Stimulated activated CD8-positive, alpha-beta memory T cell treated with anti-CD3 and anti-CD28 coated beads, Interleukin-4, amount 100 ng/mL, for 1 hour (primary cell): Measurements from ENCODE around the gene CAPN12.

Experiments
- DNase-seq, 2 donors: peaks; one replicate each; pipeline ENCODE4 v3.0.0-alpha.2; 2020; ENCODE audit warnings: low read depth in 2 of 2, low spot score in 1 of 2

The CAPN12 gene

DNA sequence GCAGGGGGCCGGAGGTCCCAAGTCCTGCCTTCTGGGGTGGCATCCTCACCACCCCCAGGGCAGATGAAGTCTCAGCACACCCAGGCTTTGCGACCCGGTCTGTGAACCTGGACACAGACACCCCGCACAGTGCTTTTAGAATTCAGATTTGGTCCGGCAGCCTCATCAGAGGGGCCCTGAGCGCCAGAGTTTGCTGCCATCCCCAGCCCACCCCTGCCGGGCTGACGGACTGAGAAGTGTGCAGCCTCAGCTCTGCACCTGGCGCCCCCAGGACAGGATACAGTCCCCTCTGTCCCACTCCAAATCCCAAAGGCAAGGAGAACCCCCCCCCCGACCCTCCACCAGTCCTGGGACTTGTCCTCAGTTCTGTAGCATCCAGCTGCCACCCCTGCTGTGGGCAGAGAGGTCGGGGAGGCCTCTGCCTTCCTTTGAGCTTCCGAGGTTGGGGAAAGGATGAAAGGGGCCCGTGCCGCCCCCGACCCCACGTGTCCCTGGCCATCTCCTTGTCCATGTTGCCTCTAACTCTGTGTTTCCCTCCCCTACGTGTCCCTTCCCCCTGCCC is 16.9 kb downstream of the CAPN12 start:
- DNase-seq = no peak

DNA sequence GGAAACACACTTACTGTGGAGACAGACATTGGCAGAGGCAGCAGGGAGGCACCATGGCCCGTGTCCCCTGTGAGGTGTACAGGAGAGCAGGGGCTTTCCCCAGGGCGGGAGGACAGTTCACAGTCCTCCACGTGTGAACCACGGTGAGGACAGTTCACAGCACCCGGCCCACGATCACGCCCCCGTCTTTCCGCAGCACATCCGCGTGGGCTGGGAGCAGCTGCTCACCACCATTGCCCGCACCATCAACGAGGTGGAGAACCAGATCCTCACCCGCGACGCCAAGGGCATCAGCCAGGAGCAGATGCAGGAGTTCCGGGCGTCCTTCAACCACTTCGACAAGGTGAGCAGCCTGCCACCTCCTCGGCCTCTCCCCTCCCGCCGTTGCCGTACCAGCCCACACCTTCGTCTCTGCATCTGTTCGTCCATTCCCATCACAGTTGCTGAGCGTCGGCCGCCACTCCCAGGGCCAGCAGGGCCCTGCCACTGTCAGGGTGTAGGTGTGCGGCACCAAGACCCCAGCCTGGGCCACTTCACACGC is 17.4 kb downstream of the CAPN12 start:
- DNase-seq = no peak

- no peak for DNase-seq
These were observed 18.0 kb downstream of the CAPN12 start for GRCh38 chr19:38726284-38726673.

DNA sequence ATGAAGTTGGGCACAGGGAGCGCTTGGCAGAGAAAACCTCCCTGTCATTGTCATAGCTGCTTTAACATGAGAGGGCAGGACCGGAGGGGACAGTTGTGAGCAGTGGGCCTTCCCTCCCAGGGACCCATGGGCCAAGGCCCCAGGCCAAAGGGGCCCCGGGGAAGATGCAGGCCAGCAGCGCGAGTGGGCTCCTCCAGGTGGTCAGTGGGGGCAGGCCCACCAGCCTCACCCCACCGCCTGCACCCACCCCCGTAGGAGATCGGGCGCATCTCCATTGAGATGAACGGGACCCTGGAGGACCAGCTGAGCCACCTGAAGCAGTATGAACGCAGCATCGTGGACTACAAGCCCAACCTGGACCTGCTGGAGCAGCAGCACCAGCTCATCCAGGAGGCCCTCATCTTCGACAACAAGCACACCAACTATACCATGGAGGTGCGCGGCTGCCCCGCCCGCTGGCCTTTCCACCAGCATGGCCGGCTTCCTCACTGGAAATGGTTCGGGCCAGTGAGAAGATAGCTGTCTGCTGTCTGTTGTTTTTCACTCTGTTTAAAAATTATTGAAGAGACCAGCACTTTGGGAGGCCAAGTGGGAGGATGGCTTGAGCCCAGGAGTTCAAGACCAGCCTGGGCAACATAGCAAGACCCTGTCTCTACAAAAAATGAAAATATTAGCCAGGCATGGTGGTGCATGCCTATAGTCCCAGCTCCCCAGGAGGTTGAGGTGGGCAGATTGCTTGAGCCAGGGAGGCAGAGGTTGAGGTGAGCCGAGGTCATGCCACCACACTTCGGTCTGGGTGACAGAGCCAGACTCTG is 18.6 kb downstream of the CAPN12 start:
- no peak for DNase-seq

DNA sequence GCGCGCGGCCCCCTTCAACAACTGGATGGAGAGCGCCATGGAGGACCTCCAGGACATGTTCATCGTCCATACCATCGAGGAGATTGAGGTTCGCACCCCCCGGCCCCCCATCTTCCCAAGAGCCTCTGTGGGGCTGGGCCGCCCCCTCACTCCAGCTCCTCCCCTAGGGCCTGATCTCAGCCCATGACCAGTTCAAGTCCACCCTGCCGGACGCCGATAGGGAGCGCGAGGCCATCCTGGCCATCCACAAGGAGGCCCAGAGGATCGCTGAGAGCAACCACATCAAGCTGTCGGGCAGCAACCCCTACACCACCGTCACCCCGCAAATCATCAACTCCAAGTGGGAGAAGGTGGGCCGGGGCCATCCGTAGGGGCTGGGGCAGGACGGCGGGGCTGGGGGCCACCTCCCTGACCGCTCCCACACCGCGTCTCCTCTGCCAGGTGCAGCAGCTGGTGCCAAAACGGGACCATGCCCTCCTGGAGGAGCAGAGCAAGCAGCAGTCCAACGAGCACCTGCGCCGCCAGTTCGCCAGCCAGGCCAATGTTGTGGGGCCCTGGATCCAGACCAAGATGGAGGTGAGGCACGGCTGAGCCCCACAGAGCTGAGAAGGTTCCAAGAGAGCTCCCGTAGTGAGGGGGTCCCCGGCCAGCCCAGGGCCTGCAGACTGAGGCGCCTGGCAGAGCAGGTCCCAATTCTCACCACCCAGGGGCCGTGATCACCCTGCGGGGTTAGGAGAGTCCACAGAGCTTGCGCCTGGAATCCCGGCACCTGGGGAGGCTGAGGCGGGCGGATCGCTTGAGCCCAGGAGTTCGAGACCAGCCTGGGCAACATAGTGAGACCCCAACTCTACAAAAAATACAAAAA is 20.1 kb downstream of the CAPN12 start:
- no peak for DNase-seq

DNA sequence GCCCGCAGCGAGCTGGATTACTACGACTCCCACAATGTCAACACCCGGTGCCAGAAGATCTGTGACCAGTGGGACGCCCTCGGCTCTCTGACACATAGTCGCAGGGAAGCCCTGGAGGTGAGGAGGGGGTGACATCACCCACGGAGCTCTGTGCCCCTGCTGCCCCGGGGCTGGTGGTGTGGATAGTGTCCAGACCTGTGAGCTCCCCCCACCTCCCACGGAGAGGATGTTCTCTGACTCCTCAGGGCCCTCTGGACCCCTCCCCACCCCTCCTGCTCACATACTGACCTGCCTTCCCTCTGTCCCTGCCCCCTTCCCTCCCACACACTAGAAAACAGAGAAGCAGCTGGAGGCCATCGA is 20.7 kb downstream of the CAPN12 start:
- no peak for DNase-seq

GRCh38 chr19:38722947-38723605 is 21.2 kb downstream of the CAPN12 start:
- DNase-seq = no peak

DNA sequence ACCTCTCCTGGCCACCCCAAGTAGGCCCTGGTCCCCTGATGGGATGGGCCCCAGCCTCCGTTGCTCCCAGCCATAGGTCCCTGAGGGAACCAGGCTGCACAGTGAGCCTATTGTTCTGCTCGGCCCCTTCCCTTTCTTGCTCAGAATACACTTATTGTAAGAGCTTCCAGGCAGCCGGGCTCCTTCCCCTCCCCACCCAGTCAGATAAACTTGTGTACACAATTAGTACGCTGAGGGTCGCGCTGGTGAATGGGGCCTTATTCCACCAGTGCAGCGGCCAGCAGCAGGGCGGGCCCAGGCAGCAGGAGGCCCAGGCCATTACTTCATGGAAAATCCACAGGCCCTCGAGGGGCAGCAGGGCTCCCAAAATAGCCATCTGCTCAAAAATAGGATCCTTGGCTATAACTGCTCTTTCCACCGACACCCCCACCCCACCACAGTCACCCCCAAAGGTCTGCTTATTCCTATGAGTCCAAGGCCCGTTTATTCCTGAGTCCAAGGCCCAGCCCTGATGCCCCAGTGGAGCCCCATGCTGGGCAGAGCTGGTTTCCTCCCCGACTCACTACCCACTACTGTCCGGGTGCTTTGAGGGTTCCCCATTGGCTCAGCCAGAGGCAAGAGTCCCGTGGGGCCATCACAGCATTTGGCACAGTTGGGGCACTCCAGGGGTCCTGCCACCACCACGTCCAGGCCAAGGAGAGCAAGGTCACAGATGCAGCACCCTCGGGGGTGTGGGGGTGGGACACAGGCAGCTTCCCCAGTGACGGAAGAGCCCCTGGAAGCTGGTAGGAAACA is 22.1 kb downstream of the CAPN12 start:
- DNase-seq = no peak

- no peak for DNase-seq
These were observed 22.8 kb downstream of the CAPN12 start for GRCh38 chr19:38721496-38721895.

DNA sequence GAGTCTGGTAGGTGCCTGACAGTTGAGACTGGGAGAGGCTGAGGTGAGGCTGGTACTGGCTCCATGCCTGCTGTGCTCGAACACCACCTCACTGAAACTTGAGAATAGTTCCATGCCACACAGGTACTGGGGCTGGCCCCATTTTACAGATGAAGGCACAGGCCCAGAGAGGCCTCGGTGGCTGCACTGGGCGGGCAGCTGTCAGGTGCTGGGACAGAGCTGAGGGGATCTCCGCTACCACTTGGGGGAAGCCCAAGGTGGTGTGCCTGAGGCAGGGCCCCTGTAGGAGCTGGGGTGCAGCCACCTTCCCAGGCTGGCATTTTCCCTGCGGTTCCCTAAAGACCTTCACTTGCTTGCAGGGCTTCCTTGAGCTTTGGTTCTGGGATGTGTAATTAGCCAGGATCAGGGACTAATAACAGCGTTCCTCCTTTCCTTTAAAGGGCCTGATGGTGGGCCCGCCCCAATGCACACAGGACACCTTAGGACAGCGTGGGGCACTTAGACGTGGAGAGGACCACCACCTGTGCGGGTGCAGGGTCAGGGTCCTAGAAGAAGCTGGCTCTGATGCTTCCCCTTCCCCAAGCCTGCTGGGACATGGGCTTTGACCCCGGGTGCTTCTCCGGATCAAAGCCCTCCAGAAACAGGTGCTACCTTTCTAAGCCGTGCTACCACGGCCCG is 23.6 kb downstream of the CAPN12 start:
- no peak for DNase-seq

DNA sequence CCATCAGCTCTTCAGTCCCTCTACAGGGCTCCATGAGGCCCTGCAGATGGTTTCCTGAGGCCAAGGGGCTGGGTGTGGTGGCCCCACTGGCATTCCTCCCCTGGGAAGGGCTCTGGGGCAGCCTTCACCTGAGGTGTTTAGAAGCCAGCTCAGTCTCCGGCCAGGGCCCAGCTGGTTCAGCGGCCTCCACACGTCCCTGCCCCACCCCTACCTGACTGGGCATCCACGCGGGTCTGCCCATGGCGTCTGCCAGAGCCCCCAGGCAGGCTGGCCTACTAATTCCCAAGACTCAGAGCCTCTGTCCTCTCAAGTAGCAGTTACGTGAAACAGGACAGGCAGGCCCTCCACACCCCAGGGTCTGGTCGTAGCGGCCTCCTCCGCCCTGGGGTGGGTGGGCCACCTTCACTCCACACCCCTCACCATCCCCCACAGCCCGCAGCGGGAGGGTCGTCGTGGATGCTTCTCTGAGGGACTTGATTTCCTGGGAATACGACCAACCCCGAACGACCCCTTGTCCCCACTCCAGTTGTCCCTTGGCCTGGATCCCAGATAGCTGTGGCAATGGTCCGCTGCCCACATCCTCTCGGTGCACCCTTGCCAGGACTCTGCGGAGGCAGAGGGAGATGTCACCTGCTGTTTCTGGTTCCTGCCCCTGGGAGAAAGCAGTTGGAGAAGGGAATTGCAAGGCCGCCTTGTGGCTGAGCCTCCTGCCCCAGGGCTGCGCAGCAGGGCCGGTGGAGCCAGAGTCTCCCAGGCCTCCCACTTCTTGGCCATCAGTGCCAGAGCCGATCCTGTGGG is 24.3 kb downstream of the CAPN12 start:
- no peak for DNase-seq

DNA sequence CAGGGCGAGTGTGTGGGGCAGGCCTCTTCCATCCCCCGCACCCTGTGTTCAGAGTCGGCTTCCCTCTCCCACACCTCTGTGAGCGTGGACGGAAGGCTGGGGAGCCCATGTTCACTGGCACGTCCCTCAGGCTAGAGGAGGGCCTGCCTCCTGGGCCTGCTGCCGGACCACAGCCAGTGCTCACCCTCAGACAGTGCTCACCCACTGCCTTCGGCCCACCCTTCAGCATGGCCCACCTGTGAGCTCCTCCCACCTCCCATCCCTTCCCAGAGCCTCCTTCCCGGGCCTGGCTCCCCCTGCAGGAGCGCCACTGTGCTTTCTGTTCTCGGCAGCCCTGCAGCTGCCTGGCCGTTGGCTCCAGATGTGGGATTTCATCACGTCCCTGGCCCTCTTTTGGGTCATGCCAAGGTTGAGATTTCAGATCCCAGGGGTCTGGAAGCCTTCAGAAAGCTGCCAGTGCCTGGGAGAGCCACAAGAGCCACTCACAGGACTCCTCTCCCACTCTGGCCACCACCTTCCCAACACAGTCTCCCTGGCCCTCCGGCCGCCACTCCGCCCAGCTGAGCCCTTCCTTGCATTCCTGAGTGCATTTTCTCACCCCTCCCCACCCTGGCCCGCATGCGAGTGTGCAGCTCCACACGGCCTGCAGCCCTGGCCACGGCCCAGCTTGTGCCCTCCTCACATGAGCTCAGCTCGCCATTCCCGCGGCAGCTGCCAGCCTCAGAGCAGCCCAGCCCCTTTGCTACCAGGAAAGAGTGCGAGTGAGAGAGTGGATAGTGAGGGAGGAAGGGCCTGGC is 25.3 kb downstream of the CAPN12 start:
- DNase-seq = no peak

GRCh38 chr19:38717855-38718254 is 26.4 kb downstream of the CAPN12 start:
- DNase-seq = no peak

DNA sequence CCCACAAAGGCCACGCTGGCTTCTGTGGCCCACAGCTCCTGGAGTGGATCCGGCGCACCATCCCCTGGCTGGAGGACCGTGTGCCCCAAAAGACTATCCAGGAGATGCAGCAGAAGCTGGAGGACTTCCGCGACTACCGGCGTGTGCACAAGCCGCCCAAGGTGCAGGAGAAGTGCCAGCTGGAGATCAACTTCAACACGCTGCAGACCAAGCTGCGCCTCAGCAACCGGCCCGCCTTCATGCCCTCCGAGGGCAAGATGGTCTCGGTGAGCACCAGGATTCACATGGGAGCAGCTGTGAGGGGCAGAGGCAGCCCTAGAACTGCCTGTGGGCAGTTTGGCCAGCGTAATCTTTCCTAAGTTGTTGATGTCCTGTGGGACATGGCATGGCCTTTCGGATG is 27.2 kb downstream of the CAPN12 start:
- no peak for DNase-seq

DNA sequence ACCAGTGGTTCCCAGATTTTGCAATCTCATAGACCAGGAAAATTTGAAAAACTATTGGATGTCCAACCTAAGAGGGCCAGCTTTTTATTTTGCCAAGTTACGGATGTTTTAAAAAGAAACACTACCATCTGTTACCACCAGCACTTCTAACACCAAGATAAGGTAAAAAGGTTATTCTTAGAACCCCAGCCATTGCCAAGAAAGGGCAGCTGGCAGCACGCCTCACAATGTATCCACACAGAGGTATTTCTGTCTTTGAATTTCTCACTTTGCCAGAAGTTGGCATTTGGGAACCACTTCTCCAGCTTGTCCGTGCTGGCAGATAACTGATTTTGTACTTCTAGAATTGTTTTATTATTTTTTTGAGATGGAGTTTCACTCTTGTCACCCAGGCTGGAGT is 28.7 kb downstream of the CAPN12 start:
- DNase-seq = no peak

DNA sequence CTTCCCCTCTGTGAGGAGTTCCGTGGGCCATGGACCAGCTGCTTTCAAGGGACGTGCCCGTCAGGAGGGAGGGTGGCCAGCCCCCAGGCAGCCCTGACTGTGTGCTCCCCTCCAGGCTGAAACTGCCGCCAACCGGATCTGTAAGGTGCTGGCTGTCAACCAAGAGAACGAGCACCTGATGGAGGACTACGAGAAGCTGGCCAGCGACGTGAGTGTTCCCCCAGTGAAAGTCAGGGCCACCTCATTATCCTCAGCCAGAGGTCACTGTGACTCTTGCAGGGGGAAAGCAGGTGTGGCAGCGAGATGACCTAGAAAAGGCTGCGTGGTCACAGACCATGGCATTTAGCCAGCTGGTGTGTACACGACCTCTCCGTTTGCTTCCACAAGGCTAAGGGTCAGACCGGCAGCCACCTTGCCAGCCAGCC is 29.9 kb downstream of the CAPN12 start:
- DNase-seq = no peak

- no peak for DNase-seq
These were observed 30.4 kb downstream of the CAPN12 start for GRCh38 chr19:38713865-38714264.

- no peak for DNase-seq
These were observed 31.0 kb downstream of the CAPN12 start for GRCh38 chr19:38713227-38713649.
